Ramos (cell line): ENCODE data around the gene ZDHHC7.
"Not testable (repeated sequence)": the region's sequence is repeated elsewhere in the genome, so short reads cannot be mapped to it uniquely, and the experiment has no call there.

Experiments used
- in situ Hi-C: fragments of 300-500 bp; cut with MboI; formaldehyde crosslinking; loops from one replicate; pipeline ENCODE4 v1.14.3; 2022; ENCODE audit warnings: low sequenced_read_pairs; ENCODE audit not compliant: unreplicated experiment

Gene ZDHHC7

DNA sequence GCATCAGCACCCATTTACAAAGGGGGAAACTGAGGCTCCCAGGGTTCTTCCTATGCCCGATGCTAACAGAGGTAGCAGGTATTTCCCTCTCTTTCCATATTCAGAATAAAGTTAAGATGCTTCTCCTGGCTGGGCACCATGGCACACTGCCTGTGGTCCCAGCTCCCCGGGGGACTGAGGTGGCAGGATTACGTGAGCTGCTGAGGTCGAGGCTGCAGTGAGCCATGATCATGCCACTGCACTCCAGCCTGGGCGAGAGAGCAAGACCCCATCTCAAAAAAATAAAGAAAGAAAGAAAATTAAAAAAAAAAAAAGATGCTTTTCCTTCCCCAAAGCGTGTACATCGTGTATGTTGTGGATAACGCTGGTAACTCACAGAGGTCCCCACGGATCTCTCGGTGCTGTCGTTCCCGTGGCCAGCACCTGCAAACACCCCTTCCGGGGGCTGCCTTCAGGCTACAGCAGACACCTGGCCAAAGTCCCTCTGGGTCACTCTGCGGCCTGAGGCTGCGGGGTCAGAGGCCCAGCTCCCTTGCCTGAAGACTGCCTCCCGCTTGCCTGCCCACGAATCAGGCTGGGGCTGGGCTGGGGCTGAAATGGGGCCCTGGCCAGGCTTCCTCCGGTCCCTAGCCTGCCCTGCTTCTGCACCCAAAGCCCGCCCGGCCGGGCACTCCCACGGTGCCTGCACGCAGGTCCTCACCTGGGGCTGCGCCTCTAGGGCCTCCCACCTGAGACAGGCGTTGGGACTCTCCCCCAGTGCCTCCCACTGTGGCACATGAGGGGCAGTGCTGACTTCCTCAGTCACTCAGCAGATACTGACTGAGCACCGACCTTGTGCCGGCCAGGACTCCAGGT is 63.1 kb downstream of the ZDHHC7 start:
- in situ Hi-C loops: no loop called here

DNA sequence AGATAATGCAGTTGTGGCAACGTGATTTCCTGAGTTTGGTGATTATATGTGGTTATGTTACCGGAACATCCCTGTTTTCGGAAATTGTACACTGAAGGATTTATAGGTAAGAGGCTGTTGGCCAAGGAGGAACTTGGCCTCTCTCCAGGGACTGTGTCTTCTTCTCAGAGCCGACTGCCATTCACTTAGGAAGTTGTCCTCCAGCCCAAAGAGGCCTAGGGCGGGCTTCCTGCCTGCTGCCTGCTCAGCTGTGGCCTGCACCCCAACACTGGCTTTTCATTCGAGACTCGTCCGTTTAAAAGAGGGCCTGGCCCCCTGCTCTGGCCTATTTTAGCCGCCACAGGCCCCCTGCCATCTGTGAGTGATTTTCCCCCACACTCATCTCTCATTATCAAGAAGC is 64.3 kb downstream of the ZDHHC7 start:
- in situ Hi-C loops: no loop called here

DNA sequence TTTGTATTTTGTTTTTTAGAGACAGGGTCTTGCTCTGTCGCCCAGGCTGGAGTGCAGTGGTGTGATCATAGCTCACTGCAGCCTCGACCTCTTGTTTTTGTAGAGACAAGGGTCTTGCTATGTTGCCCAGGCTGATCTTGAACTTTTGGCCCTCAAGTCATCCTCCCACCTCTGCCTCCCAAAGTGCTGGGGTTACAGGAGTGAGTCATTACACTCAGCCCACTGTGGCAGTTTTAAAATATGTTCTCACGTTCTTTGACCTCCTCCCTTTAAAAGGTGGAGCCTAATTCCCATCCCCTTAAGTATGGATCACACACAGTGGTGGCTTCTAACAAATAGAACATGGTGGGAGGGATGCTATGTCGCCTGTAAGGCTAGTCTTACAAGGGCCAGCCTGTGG is 67.7 kb downstream of the ZDHHC7 start:
- in situ Hi-C loops: no loop called here

DNA sequence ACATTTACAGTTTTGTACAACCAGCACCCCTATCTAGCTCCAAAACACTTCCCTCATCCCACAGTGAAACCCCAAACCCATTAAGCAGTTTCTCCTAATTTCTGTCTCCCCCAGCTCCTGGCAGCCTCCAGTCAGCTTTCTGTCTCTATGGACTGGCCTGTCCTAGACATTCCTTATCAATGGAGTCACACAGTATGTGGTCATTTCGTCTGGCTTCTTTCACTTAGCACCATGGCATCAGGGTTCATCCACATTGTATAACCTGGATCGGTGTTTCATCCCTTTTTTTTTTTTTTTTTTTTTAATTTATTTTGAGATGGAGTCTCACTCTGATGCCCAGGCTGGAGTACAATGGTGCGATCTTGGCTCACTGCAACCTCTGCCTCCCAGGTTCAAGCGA is 68.5 kb downstream of the ZDHHC7 start:
- in situ Hi-C loops: no loop called here

DNA sequence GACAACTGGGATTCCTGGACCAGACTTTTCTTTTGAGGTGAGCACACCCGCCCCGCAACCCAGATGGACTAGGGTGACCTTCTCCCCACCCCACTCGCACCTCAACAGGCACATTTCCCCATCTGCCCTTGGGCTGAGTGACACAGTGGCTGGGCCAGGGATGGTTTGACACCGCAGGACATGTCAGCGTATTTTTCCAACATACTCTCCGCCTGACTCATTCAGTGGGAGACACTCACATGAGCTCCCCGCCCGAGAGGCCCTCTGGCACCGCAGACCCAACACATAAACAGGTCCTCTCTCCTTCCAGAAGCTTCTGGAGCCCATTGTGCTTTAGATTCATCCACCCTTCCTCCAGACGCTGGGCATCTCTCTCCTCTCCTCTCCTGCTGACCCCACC is 69.4 kb downstream of the ZDHHC7 start:
- in situ Hi-C loops: no loop called here

DNA sequence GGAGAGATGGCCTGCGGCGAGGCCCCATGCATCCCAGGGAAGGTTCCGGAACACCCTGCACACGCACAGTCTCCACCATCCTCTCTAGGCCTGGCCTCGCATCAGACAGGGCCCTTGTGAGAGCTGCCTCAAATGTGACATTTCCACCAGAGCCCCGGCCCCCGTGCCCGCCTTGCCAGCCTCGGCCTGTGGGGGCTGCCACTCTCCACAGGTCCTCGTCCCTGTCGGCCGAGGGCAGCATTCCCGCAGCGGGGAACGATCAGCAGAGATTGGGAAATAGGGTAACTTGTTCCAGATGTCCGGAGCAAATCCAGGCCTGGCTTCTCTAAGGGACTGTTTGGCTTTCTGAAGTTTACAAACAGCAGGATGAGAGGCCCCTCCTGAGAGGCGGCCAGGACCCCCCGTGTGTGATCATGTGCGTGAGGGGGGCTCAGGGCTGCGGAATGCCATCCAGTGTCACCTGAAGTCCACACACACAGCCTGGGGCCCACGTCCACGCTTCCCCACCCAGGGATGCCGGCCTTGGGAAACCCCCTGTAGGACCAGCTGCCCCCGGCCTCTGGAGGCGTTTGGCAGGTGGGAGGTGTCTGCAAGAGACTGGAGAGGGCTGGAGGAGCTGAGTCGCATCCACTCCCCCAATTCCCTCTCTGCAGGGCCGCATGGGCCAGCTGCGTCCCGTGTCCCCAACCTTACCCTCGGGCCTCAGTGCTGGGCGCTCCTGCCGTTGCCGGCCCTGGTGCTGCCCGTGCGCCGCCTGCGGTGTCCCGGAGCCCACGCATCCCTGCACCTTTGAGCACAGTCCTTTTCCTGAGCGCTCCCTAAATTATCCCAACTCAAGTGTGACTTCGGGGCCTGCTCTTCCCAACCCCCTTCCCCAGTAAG is 70.4 kb downstream of the ZDHHC7 start:
- in situ Hi-C loops: no loop called here

DNA sequence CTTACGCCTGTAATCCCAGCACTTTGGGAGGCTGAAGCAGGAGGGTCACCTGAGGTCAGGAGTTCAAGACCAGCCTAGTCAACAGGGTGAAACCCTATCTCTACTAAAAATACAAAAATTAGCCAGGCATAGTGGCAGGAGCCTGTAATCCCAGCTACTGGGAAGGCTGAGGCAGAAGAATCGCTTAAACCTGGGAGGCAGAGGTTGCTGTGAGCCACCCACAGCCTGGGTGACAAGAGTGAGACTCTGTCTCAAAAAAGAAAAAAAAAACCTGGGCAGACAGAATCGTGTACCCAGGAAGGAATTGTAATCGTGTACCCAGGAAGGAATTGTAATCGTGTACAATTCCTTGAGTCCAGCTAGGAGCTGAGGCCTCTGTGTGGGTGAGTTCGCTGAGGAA is 72.7 kb downstream of the ZDHHC7 start:
- in situ Hi-C loops: not testable (repeated sequence)

DNA sequence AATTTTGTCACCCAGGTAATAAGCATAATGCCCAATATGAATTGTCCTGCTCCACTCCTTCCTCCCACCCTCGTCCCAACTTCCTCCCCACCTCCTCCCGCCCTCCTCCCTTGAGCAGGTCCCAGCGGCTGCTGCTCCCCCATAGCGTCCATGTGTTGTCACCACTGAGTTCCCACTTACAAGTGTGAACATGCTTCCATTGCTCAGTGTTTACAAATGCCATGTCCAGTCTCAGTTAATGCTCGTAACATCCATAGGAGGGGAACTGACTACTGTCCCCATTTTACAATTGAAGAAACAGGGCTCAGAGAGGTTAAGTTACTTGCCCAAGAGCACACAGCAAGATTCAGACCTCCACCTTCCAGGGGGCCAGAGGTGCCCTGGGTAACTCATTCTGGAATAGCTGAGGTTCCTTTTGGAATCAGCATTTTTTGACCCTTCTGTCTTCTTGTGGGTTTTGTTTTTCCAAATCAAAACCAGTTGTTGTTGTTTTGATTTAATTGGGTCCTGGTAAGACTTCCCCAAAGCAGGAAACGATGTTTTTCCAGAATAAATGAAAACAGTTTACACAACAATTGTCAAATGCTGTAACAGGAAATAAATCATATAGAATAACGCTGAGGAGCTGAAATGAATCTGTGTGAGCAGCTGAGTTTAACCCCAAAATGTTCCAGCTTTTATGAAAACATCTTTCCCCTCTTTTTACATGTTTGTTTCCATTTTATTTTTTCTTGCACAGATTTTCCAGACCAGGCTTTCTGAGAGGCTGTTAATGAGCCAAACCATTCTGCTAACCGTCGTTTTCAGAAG is 73.9 kb downstream of the ZDHHC7 start:
- in situ Hi-C loops: no loop called here

DNA sequence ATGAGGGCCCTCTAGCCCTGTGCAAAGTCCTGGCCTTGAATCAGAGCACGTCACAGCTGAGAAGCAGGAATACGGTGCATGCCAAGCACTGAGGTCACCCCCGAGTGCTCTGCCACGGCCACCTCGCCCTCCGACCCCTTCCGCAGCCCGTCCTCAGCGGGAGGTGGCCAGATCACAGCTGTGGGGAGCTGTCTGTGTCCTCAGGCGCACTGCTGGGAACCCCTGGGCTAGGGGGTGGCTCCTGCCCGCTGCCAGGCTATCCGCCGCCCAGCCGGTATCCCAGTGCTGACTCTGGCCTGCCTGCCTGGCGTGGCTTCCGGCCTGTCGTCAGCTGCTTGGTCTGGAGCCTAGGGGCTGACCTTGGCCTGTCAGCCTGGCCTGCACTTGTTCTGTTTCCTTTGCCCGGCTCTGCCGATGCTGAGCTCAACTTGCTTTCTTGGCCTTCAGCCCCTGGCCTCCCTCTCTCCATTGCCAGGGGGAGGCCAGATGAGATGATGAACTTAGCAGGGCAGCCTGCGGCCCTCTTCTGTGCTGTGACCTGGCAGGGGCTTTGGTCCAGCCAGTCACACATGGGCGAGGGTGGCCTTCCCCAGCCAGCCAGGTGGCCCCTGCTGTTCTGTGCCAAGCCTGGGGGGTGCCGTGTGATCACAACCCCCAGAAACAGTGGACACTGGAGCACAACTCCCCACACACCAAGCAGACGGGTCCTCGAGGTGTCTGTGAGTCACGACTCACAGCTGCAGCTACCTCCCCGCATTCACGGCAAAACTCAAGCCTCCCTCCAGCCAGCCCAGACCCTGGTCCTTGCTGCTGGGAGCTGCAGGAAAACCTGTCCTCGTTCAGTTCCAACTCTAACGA is 77.3 kb downstream of the ZDHHC7 start:
- in situ Hi-C loops: no loop called here

DNA sequence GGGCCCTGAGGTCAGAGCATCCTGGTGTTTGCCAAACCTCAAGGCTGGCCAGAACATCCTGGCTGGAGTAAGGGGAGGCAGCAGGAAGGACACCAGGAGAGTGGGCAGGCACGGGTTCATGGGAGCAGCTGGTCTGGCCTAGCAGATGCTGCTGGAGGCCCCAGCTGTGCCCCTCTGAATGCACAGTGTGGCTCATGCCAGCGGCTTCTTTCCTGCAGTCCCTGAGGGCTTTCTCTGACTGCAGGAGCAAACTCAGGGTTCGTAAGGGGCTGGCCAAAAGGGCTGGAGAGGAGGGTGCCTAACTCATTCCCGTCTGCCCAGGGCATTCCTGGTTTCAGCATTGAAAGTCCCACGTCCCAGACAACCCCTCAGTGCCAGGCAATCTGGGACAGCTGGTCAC is 78.7 kb downstream of the ZDHHC7 start:
- in situ Hi-C loops: no loop called here

DNA sequence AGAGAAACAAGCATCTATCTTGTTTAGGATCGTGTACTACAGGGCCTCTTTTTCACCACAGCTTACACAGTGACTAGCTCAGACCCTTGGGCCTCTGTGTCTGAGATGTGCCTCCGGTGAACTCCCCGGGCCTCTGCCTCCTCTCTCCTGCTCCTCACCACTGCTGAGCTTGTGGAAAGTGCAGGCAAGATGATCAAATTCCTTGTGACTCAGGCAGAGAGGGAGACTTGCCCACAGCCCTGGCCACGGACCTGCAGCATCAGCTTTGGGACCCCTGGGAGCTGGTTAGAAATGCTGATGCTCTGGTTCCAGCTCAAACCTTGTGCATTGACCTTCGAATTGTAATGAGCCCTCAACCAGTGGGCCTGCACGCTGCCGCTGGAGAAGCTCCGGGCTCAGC is 79.8 kb downstream of the ZDHHC7 start:
- in situ Hi-C loops: no loop called here

DNA sequence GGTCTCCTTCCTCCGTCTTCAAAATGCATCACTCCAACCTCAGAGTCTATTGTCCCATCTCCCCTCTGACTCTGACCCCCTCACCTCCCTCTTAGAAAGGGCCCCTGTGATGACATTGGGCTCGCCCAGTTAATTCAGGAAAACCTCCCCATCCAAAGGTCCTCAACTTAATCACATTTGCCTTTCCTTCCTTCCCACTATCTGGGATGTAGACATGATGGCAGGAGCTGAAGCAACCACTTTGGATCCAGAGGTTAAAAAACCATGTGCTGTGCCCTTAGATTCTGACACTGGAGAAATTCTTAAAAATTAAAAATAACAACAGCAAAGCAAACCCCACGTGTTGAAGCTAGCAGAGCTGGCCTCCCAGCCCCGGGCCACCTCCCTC is 80.2 kb downstream of the ZDHHC7 start:
- in situ Hi-C loops: no loop called here

DNA sequence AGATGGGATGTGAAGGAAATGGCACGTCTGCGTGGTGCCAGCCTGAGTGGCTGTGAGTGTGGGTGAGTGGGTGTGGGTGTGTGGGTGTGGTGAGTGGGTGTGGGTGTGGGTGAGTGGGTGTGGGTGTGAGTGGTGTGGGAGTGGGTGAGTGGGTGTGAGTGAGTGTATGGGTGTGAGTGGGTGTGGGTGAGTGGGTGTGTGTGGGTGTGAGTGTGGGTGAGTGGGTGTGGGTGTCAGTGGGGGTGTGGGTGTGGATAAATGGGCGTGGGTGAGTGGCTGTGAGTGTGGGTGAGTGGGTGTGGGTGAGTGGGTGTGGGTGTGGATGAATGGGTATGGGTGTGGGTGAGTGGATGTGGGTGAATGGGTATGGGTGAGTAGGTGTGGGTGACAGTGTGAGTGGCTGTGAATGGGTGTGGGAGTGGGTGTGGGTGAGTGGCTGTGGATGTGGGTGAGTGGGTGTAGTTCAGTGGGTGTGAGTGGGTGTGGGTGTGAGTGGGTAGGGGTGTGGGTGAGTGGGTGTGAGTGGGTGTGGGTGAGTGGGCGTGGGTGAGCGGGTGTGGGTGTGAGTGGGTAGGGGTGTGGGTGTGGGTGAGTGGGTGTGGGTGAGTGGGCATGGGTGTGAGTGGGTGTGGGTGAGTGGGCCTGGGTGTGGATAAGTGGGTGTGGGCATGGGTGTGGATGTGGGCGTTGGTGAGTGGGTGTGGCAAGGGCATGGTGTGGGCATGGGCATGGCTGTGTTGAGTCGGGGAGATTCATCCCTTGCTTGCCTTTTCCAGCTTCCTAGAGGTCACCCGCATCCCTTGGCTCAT is 80.8 kb downstream of the ZDHHC7 start:
- in situ Hi-C loops: no loop called here

DNA sequence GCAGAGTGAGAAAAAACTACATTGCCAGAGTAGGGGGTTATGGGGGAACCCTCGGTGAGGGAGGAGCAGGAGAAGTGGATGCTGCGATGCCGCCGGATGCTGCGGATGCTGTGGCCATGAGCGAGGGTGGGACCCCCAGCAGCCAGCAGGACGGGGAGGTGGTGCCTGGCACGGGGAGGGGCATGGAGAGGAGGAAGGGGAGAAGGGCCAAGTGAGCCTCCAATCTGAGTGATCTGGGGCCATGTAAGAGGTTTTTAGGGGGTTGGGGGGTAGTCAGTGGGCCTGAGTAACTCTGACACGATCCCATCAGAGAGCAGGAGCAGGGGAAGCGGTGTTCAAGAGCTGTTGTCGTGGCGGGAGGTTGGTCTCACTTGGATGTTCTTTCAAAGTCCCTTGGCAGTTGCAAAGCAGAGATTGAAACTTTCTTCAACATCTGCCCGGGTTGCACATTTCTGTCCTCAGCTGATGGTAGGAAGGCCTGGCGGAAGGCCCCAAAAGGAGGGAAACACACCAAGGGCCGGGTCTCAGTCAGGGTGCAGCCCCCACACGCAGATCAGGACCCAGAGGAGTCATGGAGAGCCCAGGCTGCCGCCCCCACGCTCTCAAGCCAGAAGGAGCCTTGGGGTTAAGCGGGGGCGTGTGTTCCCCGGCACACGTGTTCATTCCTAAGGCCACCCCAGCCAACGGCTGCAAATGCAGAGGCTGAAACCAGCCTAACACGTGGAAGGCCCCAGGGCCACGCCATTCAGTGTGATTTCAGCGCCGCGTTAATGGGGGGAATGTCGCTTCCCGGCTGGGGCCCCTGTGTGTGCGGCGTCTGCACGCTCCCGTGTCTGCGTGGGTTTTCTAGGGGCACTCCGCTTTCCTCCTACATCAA is 81.7 kb downstream of the ZDHHC7 start:
- in situ Hi-C loops: no loop called here

DNA sequence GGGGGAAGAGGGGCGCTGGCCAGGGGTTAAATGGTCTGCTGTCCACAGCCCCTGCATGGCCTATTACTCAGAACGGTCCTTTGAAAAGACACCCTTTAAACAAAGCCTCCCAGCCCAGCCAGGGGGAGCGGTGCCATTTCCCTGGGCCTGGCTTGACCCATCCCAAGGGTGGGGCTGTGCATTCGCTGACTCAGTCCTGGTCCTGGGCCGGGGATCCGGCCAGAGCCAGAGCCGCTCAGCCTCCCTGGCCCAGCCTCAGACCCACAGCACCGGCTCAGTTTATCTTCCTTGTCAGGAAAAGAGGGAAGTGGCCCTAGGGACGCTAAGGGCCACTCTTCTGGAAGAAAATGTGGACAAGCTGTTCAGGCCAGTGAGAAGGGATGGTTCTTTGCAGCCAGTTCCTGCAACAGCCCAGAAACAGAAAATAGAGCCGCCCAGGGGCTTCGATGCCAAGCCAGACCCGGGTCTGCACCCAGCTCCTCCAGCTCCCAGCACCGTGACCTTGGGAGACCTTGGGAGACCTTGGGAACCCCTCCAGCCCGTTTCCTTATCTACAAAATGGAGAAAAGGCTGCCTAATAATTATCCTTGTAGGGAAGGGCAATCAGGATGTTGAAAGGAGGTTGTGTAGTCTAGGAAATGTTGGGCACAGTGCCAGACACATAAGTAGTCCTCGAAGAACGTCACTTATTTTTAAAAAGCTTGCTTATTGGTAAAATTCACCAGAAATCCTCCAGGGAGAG is 82.5 kb downstream of the ZDHHC7 start:
- in situ Hi-C loops: no loop called here

DNA sequence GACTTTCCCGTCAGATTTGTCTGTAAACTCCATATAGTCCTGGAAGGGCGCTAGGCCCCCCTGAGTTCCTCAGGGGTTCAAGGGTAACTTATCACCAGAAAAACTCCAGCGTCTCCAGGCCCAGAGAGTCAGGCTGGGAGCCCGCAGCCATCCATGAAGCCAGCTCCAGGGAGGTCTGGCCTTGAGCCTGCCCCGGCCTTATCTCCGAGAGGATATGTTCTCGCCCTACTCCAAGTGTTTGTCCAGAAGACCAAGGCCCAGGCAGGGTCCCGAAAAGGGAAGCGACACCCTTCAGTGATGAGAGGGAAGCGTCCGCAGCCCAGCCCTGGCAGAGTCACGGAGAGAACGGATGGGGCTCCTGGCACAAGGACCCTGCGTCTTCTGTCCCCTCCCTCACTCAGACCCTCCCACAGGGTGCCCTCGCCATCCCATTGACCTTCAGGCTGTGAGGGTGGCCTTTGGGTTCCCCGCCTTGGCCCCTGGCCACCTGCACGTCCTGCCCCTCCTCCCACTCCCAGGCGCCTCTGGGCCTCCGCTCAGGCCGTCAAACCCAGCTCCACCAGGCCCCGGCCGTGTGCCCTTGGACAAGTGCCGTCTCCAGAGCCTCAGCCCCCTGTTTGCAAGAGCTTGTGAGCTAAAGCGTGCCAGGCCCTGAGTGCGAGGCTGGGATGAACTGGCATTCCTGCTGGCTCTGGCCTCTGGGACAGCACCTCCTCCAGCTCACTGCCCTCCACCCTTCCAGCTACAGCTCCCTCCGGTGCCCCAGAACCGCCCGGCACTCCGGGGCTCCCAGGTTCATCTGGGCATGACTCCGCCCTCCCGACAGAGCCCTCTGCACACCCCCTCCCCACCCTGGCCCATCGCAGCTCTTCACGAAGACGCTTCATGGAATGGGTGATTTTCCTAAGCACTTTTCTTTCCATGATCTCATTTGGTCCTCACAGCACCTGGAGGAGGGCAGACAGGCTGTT is 83.4 kb downstream of the ZDHHC7 start:
- in situ Hi-C loops: no loop called here
